Lower leg skin (tissue), 4 donors: Measurements from ENCODE around the gene PCED1A. TPM values are rescaled to one million over a fixed set of nuclear protein-coding genes. Genes with fewer than 3 reads are reported as not detected.
A peak's percentile ranks its signal among the peaks of the same experiment; 100 is the strongest.

Experiments
- DNase-seq, 2 donors: peaks; one replicate each; pipeline ENCODE4 v3.0.0-alpha.2; 2019; ENCODE audit warnings: low spot score in 2 of 2
- H3K4me3 ChIP-seq: fragments of 200-600 bp; sonication (generic); 2 replicates; pipeline ENCODE4 v1.5.1; 2017; ENCODE audit warnings: mild to moderate bottlenecking, low read depth; ENCODE audit not compliant: poor library complexity, severe bottlenecking
- CTCF ChIP-seq, 3 donors: fragments of 450-650 bp; IDR thresholded peaks; one replicate each; pipeline ENCODE4 v1.5.1; 2016; ENCODE audit warnings: antibody characterized with exemption in 3 of 3, mild to moderate bottlenecking in 3 of 3, moderate library complexity in 2 of 3
- POLR2A ChIP-seq, 2 donors: fragments of 450-650 bp; IDR thresholded peaks; one replicate each; pipeline ENCODE4 v1.6.1; 2016 to 2017; ENCODE audit warnings: antibody characterized with exemption in 2 of 2, mild to moderate bottlenecking in 1 of 2, moderate library complexity in 1 of 2
- WGBS, 2 donors: methylation state at CpG; one replicate each; pipeline ENCODE4 v1.1.5; 2018; 5-methylcytosine and 5-hydroxymethylcytosine counted together
- intact Hi-C: fragments of 100-400 bp; cut with DNase I; formaldehyde crosslinking; loops from one replicate; pipeline ENCODE4 v1.15.0; 2023; ENCODE audit warnings: low total_unique reads
- total RNA-seq, 4 donors: library from RNA; depleted of rRNA; stranded (reverse); fragments of >200 nt; gene quantifications; one replicate each; pipeline ENCODE4 v1.1.0, GENCODE V29; 2016

Gene PCED1A
- total RNA-seq, 4 donors from 2014 or later: 10.6 to 16.6 (median 13.1) TPM

- WGBS, 2 donors: 9 to 10% methylated on average over 13 of the region's 13 CpGs
- intact Hi-C loops: no loop called here
- peak in 1 of 2 donors; percentile 72 for DNase-seq
- no peak for TF ChIP-seq CTCF (IDR thresholded peaks at IDR 0.05)
- TF ChIP-seq POLR2A (IDR thresholded peaks at IDR 0.05): no peak
- no peak overlapping the region for H3K4me3 ChIP-seq
These were observed 39.1 kb downstream of the PCED1A start for GRCh38 chr20:2801286-2801728.

GRCh38 chr20:2800521-2801285 lies 39.8 kb downstream of the PCED1A start, which contains the start of gene CPXM1:
Gene CPXM1, minus strand, starts transcription at chr20:2800627. Its CDS starts 55 bp downstream, at chr20:2800572.
- TF ChIP-seq POLR2A (IDR thresholded peaks at IDR 0.05) (no peak), CTCF (IDR thresholded peaks at IDR 0.05) (no peak)
- DNase-seq: peak in 1 of 2 donors; percentile 58
- intact Hi-C loops: no loop called here
- no peak within 1 kb of the TSS for H3K4me3 ChIP-seq
- 7 to 11% methylated on average over 18 of the region's 52 CpGs for WGBS, 2 donors

GRCh38 chr20:2799688-2800520 lies 40.6 kb downstream of the PCED1A start:
- H3K4me3 ChIP-seq: no peak overlapping the region
- peak in 1 of 2 donors; percentile 81 for DNase-seq
- no peak for TF ChIP-seq CTCF (IDR thresholded peaks at IDR 0.05)
- no peak for TF ChIP-seq POLR2A (IDR thresholded peaks at IDR 0.05)
- 4% methylated on average over 45 of the region's 61 CpGs for WGBS, 2 donors
- intact Hi-C loops: no loop called here

GRCh38 chr20:2799271-2799670 lies 41.2 kb downstream of the PCED1A start:
- 51 to 58% methylated on average over 9 of the region's 9 CpGs for WGBS, 2 donors
- TF ChIP-seq POLR2A (IDR thresholded peaks at IDR 0.05) (no peak), CTCF (IDR thresholded peaks at IDR 0.05) (no peak)
- intact Hi-C loops: no loop called here
- no peak overlapping the region for H3K4me3 ChIP-seq
- no peak for DNase-seq

GRCh38 chr20:2798814-2799213 lies 41.6 kb downstream of the PCED1A start:
- H3K4me3 ChIP-seq: no peak overlapping the region
- TF ChIP-seq CTCF (IDR thresholded peaks at IDR 0.05) (no peak), POLR2A (IDR thresholded peaks at IDR 0.05) (no peak)
- DNase-seq: peak in 1 of 2 donors; percentile 26
- intact Hi-C loops: no loop called here
- 73 to 83% methylated on average over 6 of the region's 6 CpGs for WGBS, 2 donors
